CD4-positive, alpha-beta memory T cell (primary cell): Measurements from ENCODE around the gene CAMKMT. TPM values are rescaled to one million over a fixed set of nuclear protein-coding genes. Genes with fewer than 3 reads are reported as not detected.
A peak's percentile ranks its signal among the peaks of the same experiment; 100 is the strongest.

ENCODE experiments used
- CTCF ChIA-PET: fragments of 350-600 bp; sonication (Branson Sonifier 250); formaldehyde crosslinking; loops from one replicate; lab custom pipeline; 2021; ENCODE audit warnings: inconsistent platforms; ENCODE audit not compliant: partially characterized antibody; lab: Charles Lee
- POLR2A ChIA-PET: fragments of 350-600 bp; sonication (Branson Sonifier 250); formaldehyde crosslinking; loops from one replicate; lab custom pipeline; 2021; ENCODE audit not compliant: partially characterized antibody; lab: Charles Lee
- DNase-seq, 5 donors: peaks; one replicate each; pipeline versions ENCODE4 v3.0.0 to v3.0.0-alpha.2; 2020 to 2022; ENCODE audit warnings: mixed read lengths in 1 of 5
- H3K27ac ChIP-seq: one replicate; pipeline ENCODE4 v1.7.0; 2013; ENCODE audit warnings: low read depth, low read length
- H3K27me3 ChIP-seq: 2 replicates; pipeline ENCODE4 v1.7.0; 2013; ENCODE audit warnings: mild to moderate bottlenecking, low read length, moderate library complexity; ENCODE audit not compliant: insufficient read depth
- H3K36me3 ChIP-seq: 2 replicates; pipeline ENCODE4 v1.7.0; 2013; ENCODE audit warnings: mild to moderate bottlenecking, low read length, moderate library complexity; ENCODE audit not compliant: insufficient read depth
- H3K4me1 ChIP-seq: 2 replicates; pipeline ENCODE4 v1.7.0; 2013; ENCODE audit warnings: mild to moderate bottlenecking, low read length, moderate library complexity; ENCODE audit not compliant: insufficient read depth
- H3K4me3 ChIP-seq, 2 donors: one replicate each; pipeline ENCODE4 v1.7.0; 2013; ENCODE audit warnings: low read length in 2 of 2, mild to moderate bottlenecking in 1 of 2
- H3K9me3 ChIP-seq, 2 donors: one replicate each; pipeline ENCODE4 v1.7.0; 2013; ENCODE audit warnings: low read length in 2 of 2, control low read depth in 1 of 2; ENCODE audit not compliant: control insufficient read depth in 1 of 2
- H3K27ac Mint-ChIP-seq, 7 donors: one replicate each; pipeline ENCODE4 v1.8.0; 2020 to 2021; ENCODE audit warnings: mixed read lengths in 7 of 7, mild to moderate bottlenecking in 6 of 7, inconsistent platforms in 3 of 7, moderate library complexity in 3 of 7
- H3K27me3 Mint-ChIP-seq, 2 donors: one replicate each; pipeline ENCODE4 v1.8.0; 2020 to 2021; ENCODE audit warnings: mixed read lengths in 2 of 2
- H3K36me3 Mint-ChIP-seq, 2 donors: one replicate each; pipeline ENCODE4 v1.8.0; 2020 to 2021; ENCODE audit warnings: mixed read lengths in 2 of 2, inconsistent platforms in 1 of 2, mild to moderate bottlenecking in 1 of 2
- H3K4me1 Mint-ChIP-seq, 4 donors: one replicate each; pipeline ENCODE4 v1.8.0; 2020 to 2021; ENCODE audit warnings: mixed read lengths in 4 of 4, mild to moderate bottlenecking in 1 of 4
- H3K4me3 Mint-ChIP-seq, 8 donors: one replicate each; pipeline ENCODE4 v1.8.0; 2020 to 2021; ENCODE audit warnings: mixed read lengths in 8 of 8, mild to moderate bottlenecking in 7 of 8, moderate library complexity in 6 of 8, inconsistent platforms in 3 of 8
- H3K9me3 Mint-ChIP-seq, 8 donors: one replicate each; pipeline ENCODE4 v1.8.0; 2020 to 2021; ENCODE audit warnings: mixed read lengths in 8 of 8, mild to moderate bottlenecking in 5 of 8, inconsistent platforms in 3 of 8, moderate library complexity in 1 of 8
- intact Hi-C: fragments of 100-400 bp; cut with micrococcal nuclease; formaldehyde crosslinking; loops from one replicate; pipeline ENCODE4 v1.15.1; 2023
- polyA plus RNA-seq, 2 donors: library from polyadenylated mRNA; unstranded; fragments of 300-500 nt; fragmentation: Illumina TruSeq; gene quantifications; one replicate each; pipeline ENCODE4 v1.2.3, GENCODE V29; 2021
- total RNA-seq, 2 experiments: library from RNA; stranded (reverse); gene quantifications; one replicate each; pipeline ENCODE4 v1.2.3, GENCODE V29; 2021

The CAMKMT gene
- total and polyA plus RNA-seq, 4 experiments from 2014 or later = 9.3 to 19.7 (median 15.7) TPM

DNA sequence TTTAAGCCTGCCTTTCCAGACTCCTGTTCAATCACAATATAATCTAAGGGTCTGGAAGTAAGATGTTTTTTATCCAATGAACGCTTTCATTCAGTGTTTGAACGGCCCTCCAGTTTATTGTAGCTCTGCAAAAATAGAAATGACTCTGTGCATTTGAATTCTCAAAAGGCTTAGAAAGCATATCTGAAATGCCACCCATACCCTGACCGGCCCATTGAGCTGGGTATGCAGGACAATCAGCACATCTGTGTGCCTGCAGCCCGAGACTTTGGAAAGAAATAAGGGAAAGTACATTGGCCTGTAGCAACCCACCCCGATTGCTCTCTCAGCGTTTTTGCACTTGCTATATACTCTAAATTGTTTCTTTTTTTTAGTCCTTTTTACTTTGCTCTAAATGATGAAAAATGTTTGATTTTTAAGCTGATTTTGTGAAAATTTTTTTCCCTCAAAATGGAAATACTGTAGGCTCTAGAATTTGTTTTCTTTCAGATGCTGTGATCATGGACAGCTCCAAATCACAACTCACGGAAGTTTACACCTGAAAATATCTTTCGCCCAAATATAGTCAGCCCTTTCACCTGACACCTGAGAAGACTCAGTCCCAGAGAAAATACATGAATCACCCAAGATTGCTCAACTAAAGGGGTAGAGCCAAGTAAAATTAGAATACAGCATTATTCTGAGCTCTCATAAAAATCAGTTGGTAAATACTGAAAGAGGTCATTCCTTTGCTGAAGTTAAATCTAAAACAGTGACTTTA, 385.3 kb downstream of the CAMKMT start:
- H3K9me3 Mint-ChIP-seq = no peaks in the 10 kb centered on the region
- CTCF ChIA-PET = no interaction called here
- intact Hi-C loops = no loop called here
- Histone ChIP-seq H3K36me3 (no peaks in the 10 kb centered on the region), H3K4me1 (no peaks in the 10 kb centered on the region), H3K27me3 (no peaks in the 10 kb centered on the region), H3K4me3 (no peak overlapping the region), H3K9me3 (no peaks in the 10 kb centered on the region), H3K27ac (no peak overlapping the region)
- no peaks in the 10 kb centered on the region for H3K4me1 Mint-ChIP-seq
- H3K36me3 Mint-ChIP-seq = peaks cover 29 to 46% of the 10 kb centered on the region in 2 donors
- H3K27me3 Mint-ChIP-seq = no peaks in the 10 kb centered on the region
- POLR2A ChIA-PET = no interaction called here
- no peak overlapping the region for H3K4me3 Mint-ChIP-seq
- DNase-seq = no peak
- H3K27ac Mint-ChIP-seq = no peak overlapping the region

- H3K4me3 Mint-ChIP-seq = no peak overlapping the region
Measured at GRCh38 chr2:44747794-44748193, 386.0 kb downstream of the CAMKMT start.

GRCh38 chr2:44751754-44752479, 390.2 kb downstream of the CAMKMT start:
- no peaks in the 10 kb centered on the region for H3K27me3 ChIP-seq
- peaks cover 0 to 2% (median under 1%) of the 10 kb centered on the region in 4 donors for H3K4me1 Mint-ChIP-seq
- intact Hi-C loops = no loop called here
- H3K9me3 ChIP-seq = no peaks in the 10 kb centered on the region
- H3K4me1 ChIP-seq = no peaks in the 10 kb centered on the region
- H3K27ac Mint-ChIP-seq = no peak overlapping the region
- H3K4me3 ChIP-seq = no peak overlapping the region
- H3K9me3 Mint-ChIP-seq = no peaks in the 10 kb centered on the region
- no peaks in the 10 kb centered on the region for H3K27me3 Mint-ChIP-seq
- DNase-seq = no peak
- H3K36me3 ChIP-seq = no peaks in the 10 kb centered on the region
- CTCF ChIA-PET = no interaction called here
- POLR2A ChIA-PET = no interaction called here
- no peak overlapping the region for H3K27ac ChIP-seq
- H3K36me3 Mint-ChIP-seq = peaks cover 27 to 57% of the 10 kb centered on the region in 2 donors
- no peak overlapping the region for H3K4me3 Mint-ChIP-seq

More at GRCh38 chr2:44747794-44748193, 386.0 kb downstream of the CAMKMT start:
- no peak overlapping the region for H3K4me3 ChIP-seq
- H3K27ac Mint-ChIP-seq = no peak overlapping the region
- no peaks in the 10 kb centered on the region for H3K9me3 Mint-ChIP-seq
- H3K4me1 Mint-ChIP-seq = peaks cover 0 to 2% (median under 1%) of the 10 kb centered on the region in 4 donors
- H3K27ac ChIP-seq = no peak overlapping the region
- no peaks in the 10 kb centered on the region for H3K27me3 ChIP-seq
- no peak for DNase-seq
- H3K4me1 ChIP-seq = no peaks in the 10 kb centered on the region
- H3K36me3 Mint-ChIP-seq = peaks cover 32 to 46% of the 10 kb centered on the region in 2 donors
- H3K27me3 Mint-ChIP-seq = no peaks in the 10 kb centered on the region
- CTCF ChIA-PET = no interaction called here
- intact Hi-C loops = no loop called here
- H3K9me3 ChIP-seq = no peaks in the 10 kb centered on the region
- POLR2A ChIA-PET = no interaction called here
- H3K36me3 ChIP-seq = no peaks in the 10 kb centered on the region

GRCh38 chr2:44752761-44753160, 391.0 kb downstream of the CAMKMT start:
- no peak overlapping the region for H3K4me3 ChIP-seq
- ChIA-PET CTCF (interaction anchor here (0.9 kb wide), 1 partner anchor 8 kb away, joined by 3 read pairs; no protein-coding TSS in a partner anchor), POLR2A (no interaction called here)
- Mint-ChIP-seq H3K27me3 (no peaks in the 10 kb centered on the region), H3K27ac (peak overlapping the region in 1 of 7 donors; percentile 42), H3K36me3 (peaks cover 24 to 54% of the 10 kb centered on the region in 2 donors), H3K4me1 (peaks cover 0 to 2% (median under 1%) of the 10 kb centered on the region in 4 donors), H3K9me3 (no peaks in the 10 kb centered on the region), H3K4me3 (no peak overlapping the region)
- no peaks in the 10 kb centered on the region for H3K36me3 ChIP-seq
- H3K27me3 ChIP-seq = no peaks in the 10 kb centered on the region
- intact Hi-C loops = no loop called here
- no peak for DNase-seq
- H3K27ac ChIP-seq = no peak overlapping the region
- no peaks in the 10 kb centered on the region for H3K4me1 ChIP-seq
- no peaks in the 10 kb centered on the region for H3K9me3 ChIP-seq

DNA sequence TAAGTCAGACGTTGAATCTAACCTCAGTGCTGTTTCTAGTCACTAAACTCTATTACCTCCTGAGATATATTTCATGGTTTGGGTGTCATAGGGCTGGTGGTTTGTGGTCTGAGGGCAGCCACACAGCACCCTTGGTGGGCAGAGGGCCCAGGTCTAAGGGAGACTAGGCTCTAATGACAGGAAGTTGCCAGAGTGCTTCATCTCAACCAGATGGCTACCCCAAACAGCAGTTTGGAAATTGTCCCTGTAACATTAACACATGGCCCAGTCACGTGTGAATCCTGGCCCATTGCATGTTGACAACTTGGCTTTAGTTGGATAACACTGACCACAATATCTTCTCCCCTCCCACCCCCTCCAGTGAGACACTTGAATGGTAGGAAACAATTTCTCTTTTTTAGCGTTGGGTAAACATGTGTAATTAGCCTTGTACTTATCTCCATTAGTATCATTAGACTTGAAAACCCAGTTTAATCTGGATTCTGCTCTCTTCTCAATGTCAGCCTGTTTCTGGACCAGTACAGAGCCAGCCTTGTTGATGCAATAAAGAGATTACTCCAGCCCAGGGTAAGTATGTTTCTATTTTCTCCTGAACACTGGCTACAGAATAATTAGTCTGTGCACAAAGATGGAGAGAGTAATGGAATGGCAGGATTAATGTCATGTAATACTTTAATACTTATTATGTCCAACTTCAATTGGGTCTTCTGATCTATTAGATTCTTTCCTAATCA, 392.0 kb downstream of the CAMKMT start:
- Histone ChIP-seq H3K9me3 (no peaks in the 10 kb centered on the region), H3K27me3 (no peaks in the 10 kb centered on the region), H3K4me3 (no peak overlapping the region), H3K4me1 (no peaks in the 10 kb centered on the region), H3K27ac (no peak overlapping the region), H3K36me3 (no peaks in the 10 kb centered on the region)
- CTCF ChIA-PET = interaction anchor here (0.9 kb wide), 1 partner anchor 9 kb away, joined by 3 read pairs; no protein-coding TSS in a partner anchor
- POLR2A ChIA-PET = no interaction called here
- no peak for DNase-seq
- peaks cover 0 to 2% (median under 1%) of the 10 kb centered on the region in 4 donors for H3K4me1 Mint-ChIP-seq
- H3K9me3 Mint-ChIP-seq = no peaks in the 10 kb centered on the region
- H3K36me3 Mint-ChIP-seq = peaks cover 21 to 50% of the 10 kb centered on the region in 2 donors
- H3K4me3 Mint-ChIP-seq = no peak overlapping the region
- H3K27me3 Mint-ChIP-seq = no peaks in the 10 kb centered on the region
- H3K27ac Mint-ChIP-seq = no peak overlapping the region
- intact Hi-C loops = no loop called here

DNA sequence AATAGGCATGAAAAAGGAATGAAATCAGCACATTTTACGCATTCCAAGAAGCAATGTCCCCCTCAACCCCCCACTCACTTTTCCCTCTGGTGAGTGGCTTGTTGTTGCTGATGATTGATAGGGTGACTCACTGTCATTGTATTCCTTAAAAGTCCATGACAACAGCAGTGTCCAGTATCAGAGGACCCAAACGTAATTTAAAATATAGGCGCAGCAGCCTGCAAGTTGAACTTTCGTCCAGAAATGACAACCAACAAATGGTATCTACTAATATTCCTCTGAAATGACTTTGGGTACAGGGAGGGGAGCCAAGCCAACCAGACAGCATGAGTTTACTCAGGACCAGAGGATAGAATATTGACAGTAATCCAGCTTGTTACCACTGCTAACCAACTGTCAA, 396.8 kb downstream of the CAMKMT start:
- intact Hi-C loops = no loop called here
- no peaks in the 10 kb centered on the region for H3K36me3 ChIP-seq
- no peak for DNase-seq
- H3K9me3 ChIP-seq = no peaks in the 10 kb centered on the region
- ChIA-PET CTCF (no interaction called here), POLR2A (no interaction called here)
- H3K4me1 ChIP-seq = no peaks in the 10 kb centered on the region
- peaks cover 0 to 3% (median 0%) of the 10 kb centered on the region in 8 donors for H3K9me3 Mint-ChIP-seq
- H3K4me1 Mint-ChIP-seq = no peaks in the 10 kb centered on the region
- H3K27ac ChIP-seq = no peak overlapping the region
- no peaks in the 10 kb centered on the region for H3K27me3 ChIP-seq
- H3K27me3 Mint-ChIP-seq = no peaks in the 10 kb centered on the region
- H3K36me3 Mint-ChIP-seq = peaks cover 2 to 28% of the 10 kb centered on the region in 2 donors
- H3K27ac Mint-ChIP-seq = no peak overlapping the region
- no peak overlapping the region for H3K4me3 ChIP-seq
- H3K4me3 Mint-ChIP-seq = no peak overlapping the region

- Mint-ChIP-seq H3K4me1 (no peaks in the 10 kb centered on the region), H3K27ac (no peak overlapping the region)
Measured at GRCh38 chr2:44759823-44760222, 398.1 kb downstream of the CAMKMT start.

More at GRCh38 chr2:44759823-44760222, 398.1 kb downstream of the CAMKMT start:
- H3K27ac ChIP-seq = no peak overlapping the region
- no peaks in the 10 kb centered on the region for H3K27me3 ChIP-seq
- no peak overlapping the region for H3K4me3 Mint-ChIP-seq
- no peaks in the 10 kb centered on the region for H3K9me3 ChIP-seq
- CTCF ChIA-PET = interaction anchor here (0.6 kb wide), 1 partner anchor 835 kb away, joined by 4 read pairs; no protein-coding TSS in a partner anchor
- no peak for DNase-seq
- H3K4me1 ChIP-seq = no peaks in the 10 kb centered on the region
- H3K4me3 ChIP-seq = no peak overlapping the region
- POLR2A ChIA-PET = no interaction called here
- no peaks in the 10 kb centered on the region for H3K27me3 Mint-ChIP-seq
- peaks cover 0 to 3% (median 0%) of the 10 kb centered on the region in 8 donors for H3K9me3 Mint-ChIP-seq
- intact Hi-C loops = no loop called here
- no peaks in the 10 kb centered on the region for H3K36me3 ChIP-seq
- H3K36me3 Mint-ChIP-seq = peaks cover 2 to 22% of the 10 kb centered on the region in 2 donors
